Kidney (tissue), 14 donors: Measurements from ENCODE around the gene UBE2D4. TPM values are rescaled to one million over a fixed set of nuclear protein-coding genes. Genes with fewer than 3 reads are reported as not detected.

Experiments
- DNase-seq, 5 donors: peaks; one replicate each; pipeline ENCODE4 v3.0.0-alpha.2; 2013 to 2020
- FAIRE-seq: peaks from 2 replicates; lab custom pipeline; 2012; peaks lifted over from hg19 to GRCh38; lab: Jason Lieb, UNC
- H3K27ac ChIP-seq, 2 donors: one replicate each; pipeline ENCODE4 v1.7.0; 2013; ENCODE audit warnings: low read depth in 2 of 2, low read length in 2 of 2, inconsistent platforms in 1 of 2
- H3K27me3 ChIP-seq: one replicate; pipeline ENCODE4 v1.7.1; 2013; ENCODE audit warnings: low read length, inconsistent platforms; ENCODE audit not compliant: control insufficient read depth, insufficient read depth
- H3K36me3 ChIP-seq, 3 donors: one replicate each; pipeline versions ENCODE4 v1.7.0 to v1.7.1; 2013; ENCODE audit warnings: low read length in 3 of 3, control low read depth in 1 of 3, inconsistent platforms in 1 of 3; ENCODE audit not compliant: insufficient read depth in 3 of 3, control insufficient read depth in 2 of 3
- H3K4me1 ChIP-seq, 3 donors: one replicate each; pipeline versions ENCODE4 v1.7.0 to v1.7.1; 2013; ENCODE audit warnings: low read length in 3 of 3, inconsistent platforms in 1 of 3, low read depth in 1 of 3; ENCODE audit not compliant: control insufficient read depth in 2 of 3, insufficient read depth in 2 of 3
- H3K4me3 ChIP-seq, 3 donors: one replicate each; pipeline versions ENCODE4 v1.7.0 to v1.8.1; 2013; ENCODE audit warnings: low read length in 3 of 3, control low read depth in 1 of 3, inconsistent platforms in 1 of 3
- H3K9ac ChIP-seq, 3 donors: one replicate each; pipeline versions ENCODE4 v1.7.0 to v1.7.1; 2013; ENCODE audit warnings: low read length in 3 of 3, control low read depth in 1 of 3, inconsistent platforms in 1 of 3
- H3K9me3 ChIP-seq, 3 donors: one replicate each; pipeline versions ENCODE4 v1.7.0 to v1.7.1; 2013; ENCODE audit warnings: low read length in 3 of 3, control low read depth in 1 of 3, inconsistent platforms in 1 of 3; ENCODE audit not compliant: control insufficient read depth in 2 of 3, insufficient read depth in 1 of 3
- CTCF ChIP-seq: IDR thresholded peaks from 3 replicates; pipeline ENCODE4 v1.5.1; 2012; ENCODE audit warnings: mild to moderate bottlenecking, moderate library complexity, borderline replicate concordance; ENCODE audit not compliant: insufficient read depth; ENCODE audit errors: extremely low read depth
- intact Hi-C: fragments of 100-400 bp; cut with DNase I; formaldehyde crosslinking; loops from one replicate; pipeline ENCODE4 v1.11.1; 2022
- polyA plus RNA-seq: library from polyadenylated mRNA; stranded (reverse); fragments of 350-450 nt; fragmentation: Illumina TruSeq; extraction: RNeasy Lipid Tissue Mini Kit (QIAGEN cat#74804); gene quantifications from one replicate; pipeline ENCODE4 v1.2.3, GENCODE V29; 2014; ENCODE audit warnings: low read depth, low replicate concordance; ENCODE audit not compliant: insufficient read depth
- total RNA-seq: library from RNA; stranded (reverse); fragmentation: NEBNext Ultra II Directional; extraction: Animal tissue kit (Norgen Biotek cat#: 25700); gene quantifications from one replicate; pipeline ENCODE4 v1.2.1, GENCODE V29; 2021
- donor health status: control.
- donor health status: control.
- donor health status: control.
- donor health status: control.
- donor health status: control.
- donor health status: DM: yes; HTN: yes; CAD: no.
- donor health status: Normal renal cell carcinoma (clear cell type).

Gene UBE2D4
- total and polyA plus RNA-seq, 2 donors from 2014 or later, result 21.4 to 27.8 TPM

- H3K9ac ChIP-seq, result no peak overlapping the region
- H3K36me3 ChIP-seq, result no peaks in the 10 kb centered on the region
- no peak overlapping the region for H3K27ac ChIP-seq
- FAIRE-seq, result no peak
- TF ChIP-seq CTCF, result no peak
- intact Hi-C loops, result no loop called here
- no peaks in the 10 kb centered on the region for H3K27me3 ChIP-seq
- no peaks in the 10 kb centered on the region for H3K4me1 ChIP-seq
- DNase-seq, result no peak
- H3K9me3 ChIP-seq, result no peaks in the 10 kb centered on the region
- H3K4me3 ChIP-seq, result no peak overlapping the region
Measured at GRCh38 chr7:43937444-43937843, 11.2 kb downstream of the UBE2D4 start.

- H3K9me3 ChIP-seq, result no peaks in the 10 kb centered on the region
- intact Hi-C loops, result no loop called here
- H3K4me1 ChIP-seq, result peaks cover 0 to 5% (median 2%) of the 10 kb centered on the region in 3 donors
- FAIRE-seq, result no peak
- H3K27ac ChIP-seq, result no peak overlapping the region
- no peaks in the 10 kb centered on the region for H3K36me3 ChIP-seq
- H3K9ac ChIP-seq, result no peak overlapping the region
- DNase-seq, result no peak
- no peaks in the 10 kb centered on the region for H3K27me3 ChIP-seq
- no peak overlapping the region for H3K4me3 ChIP-seq
- TF ChIP-seq CTCF, result no peak
Measured at GRCh38 chr7:43938892-43939482, 12.8 kb downstream of the UBE2D4 start.

- intact Hi-C loops, result no loop called here
- DNase-seq (no peak), FAIRE-seq (no peak)
- H3K36me3 ChIP-seq, result no peaks in the 10 kb centered on the region
- TF ChIP-seq CTCF, result no peak
- H3K9ac ChIP-seq, result no peak overlapping the region
- no peak overlapping the region for H3K27ac ChIP-seq
- H3K9me3 ChIP-seq, result no peaks in the 10 kb centered on the region
- H3K27me3 ChIP-seq, result no peaks in the 10 kb centered on the region
- no peak overlapping the region for H3K4me3 ChIP-seq
- peaks cover 0 to 5% (median 2%) of the 10 kb centered on the region in 3 donors for H3K4me1 ChIP-seq
Measured at GRCh38 chr7:43942250-43942649, 16.0 kb downstream of the UBE2D4 start.

- DNase-seq, result no peak
- intact Hi-C loops, result no loop called here
Measured at GRCh38 chr7:43942997-43943396, 16.8 kb downstream of the UBE2D4 start.

More at GRCh38 chr7:43942997-43943396, 16.8 kb downstream of the UBE2D4 start:
- H3K27ac ChIP-seq, result no peak overlapping the region
- H3K9ac ChIP-seq, result no peak overlapping the region
- no peak overlapping the region for H3K4me3 ChIP-seq
- FAIRE-seq, result no peak
- no peaks in the 10 kb centered on the region for H3K9me3 ChIP-seq
- TF ChIP-seq CTCF, result peak; percentile 12
- no peaks in the 10 kb centered on the region for H3K36me3 ChIP-seq
- H3K27me3 ChIP-seq, result no peaks in the 10 kb centered on the region
- H3K4me1 ChIP-seq, result peaks cover 0 to 5% (median 2%) of the 10 kb centered on the region in 3 donors
